Upper lobe of left lung (tissue), 6 donors: Measurements from ENCODE around the gene TMEM198. TPM values are rescaled to one million over a fixed set of nuclear protein-coding genes. Genes with fewer than 3 reads are reported as not detected.

ENCODE experiments used
- ATAC-seq, 2 donors: fragments of 200-7000 bp; cut with Tn5 transposase; one replicate each; pipeline ENCODE4 v1.9.1; 2022; ENCODE audit warnings: mild to moderate bottlenecking in 2 of 2, moderate library complexity in 2 of 2; ENCODE audit not compliant: low FRiP score in 2 of 2
- DNase-seq, 2 donors: peaks; one replicate each; pipeline ENCODE4 v3.0.0-alpha.2; 2019 to 2020
- H3K27ac ChIP-seq, 4 donors: fragments of 200-600 bp; sonication (generic); one replicate each; pipeline ENCODE4 v1.5.1; 2016 to 2019
- H3K27me3 ChIP-seq, 4 donors: fragments of 200-600 bp; sonication (generic); one replicate each; pipeline ENCODE4 v1.5.1; 2017 to 2019
- H3K36me3 ChIP-seq, 4 donors: fragments of 200-600 bp; sonication (generic); one replicate each; pipeline ENCODE4 v1.5.1; 2016 to 2019
- H3K4me1 ChIP-seq, 4 donors: fragments of 200-600 bp; sonication (generic); one replicate each; pipeline ENCODE4 v1.5.1; 2018 to 2019
- H3K4me3 ChIP-seq, 4 donors: fragments of 200-600 bp; sonication (generic); one replicate each; pipeline ENCODE4 v1.5.1; 2017 to 2019; ENCODE audit warnings: mild to moderate bottlenecking in 2 of 4, moderate library complexity in 1 of 4
- H3K9me3 ChIP-seq, 4 donors: fragments of 200-600 bp; sonication (generic); one replicate each; pipeline ENCODE4 v1.5.1; 2018 to 2019
- CTCF ChIP-seq, 6 experiments: fragments of 450-650 bp in 4 of 6; fragments of 200-600 bp in 2 of 6; sonication (generic) in 2 of 6; IDR thresholded peaks; one replicate each; pipeline ENCODE4 v1.5.1; 2016 to 2019; ENCODE audit warnings: antibody characterized with exemption in 6 of 6
- EP300 ChIP-seq, 4 donors: sonication (generic); formaldehyde crosslinking; IDR thresholded peaks; one replicate each; pipeline ENCODE4 v1.5.1; 2017; ENCODE audit warnings: antibody characterized with exemption in 4 of 4, control low read depth in 2 of 4
- POLR2A ChIP-seq, 4 donors: fragments of 450-650 bp; IDR thresholded peaks; one replicate each; pipeline ENCODE4 v1.5.1; 2016 to 2017; ENCODE audit warnings: antibody characterized with exemption in 4 of 4, mild to moderate bottlenecking in 2 of 4
- POLR2AphosphoS5 ChIP-seq, 2 donors: sonication (generic); formaldehyde crosslinking; IDR thresholded peaks; one replicate each; pipeline ENCODE4 v1.5.1; 2017; ENCODE audit warnings: antibody characterized with exemption in 2 of 2
- WGBS, 2 donors: methylation state at CpG; one replicate each; pipeline ENCODE4 v1.1.5; 2017 to 2018; 5-methylcytosine and 5-hydroxymethylcytosine counted together
- total RNA-seq, 6 donors: library from RNA; depleted of rRNA in 4 of 6; stranded (reverse); fragments of >200 nt in 4 of 6; gene quantifications; one replicate each; pipeline versions ENCODE4 v1.1.0 to v1.2.1, GENCODE V29; 2016 to 2021
- donor health status: DM: no; HTN: no; CAD: no; lungs with moderate emphysema.
- donor health status: DM: no; HTN: yes; CAD: no; lungs with severe emphysema.

Gene TMEM198
- total RNA-seq, 6 donors from 2014 or later = 1.9 to 12.6 (median 4.2) TPM

DNA sequence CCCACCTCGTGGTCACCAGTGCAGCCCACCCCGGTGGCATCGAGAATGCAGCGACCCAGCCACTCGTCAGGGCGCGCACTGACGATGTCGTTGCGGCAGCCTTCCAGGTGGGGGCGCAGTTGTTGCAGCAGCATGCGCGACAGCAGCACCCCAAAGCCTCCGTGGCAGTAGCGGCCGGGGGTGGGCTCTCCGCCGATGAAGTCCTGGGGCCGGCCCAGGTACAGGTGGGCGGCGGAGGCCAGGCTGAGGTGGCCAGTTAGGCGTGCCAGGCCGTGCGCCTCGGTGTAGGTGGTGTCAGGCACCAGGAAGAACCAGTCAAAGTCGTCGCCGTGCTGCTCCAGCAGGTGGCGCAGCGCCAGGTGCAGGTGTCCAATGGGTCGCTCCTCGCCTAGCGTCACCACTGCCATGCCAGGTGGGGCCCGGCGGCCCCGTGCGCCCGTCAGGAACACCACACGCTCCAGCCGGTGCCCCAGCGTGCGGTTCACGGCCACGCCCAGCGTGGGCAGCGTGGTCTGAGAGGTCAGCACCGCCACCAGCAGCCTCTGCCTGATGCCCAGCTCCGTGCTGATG, 2.1 kb upstream of the TMEM198 start:
- no peaks in the 10 kb centered on the region for H3K9me3 ChIP-seq
- peak overlapping the region in 3 of 4 donors; percentile 19 to 80 (median 37) for H3K4me3 ChIP-seq
- H3K27ac ChIP-seq = peak overlapping the region in 1 of 4 donors; percentile 12
- DNase-seq (peak; percentile 90 to 96), ATAC-seq (peak; percentile 14 to 44)
- H3K4me1 ChIP-seq = peaks cover 24 to 32% (median 26%) of the 10 kb centered on the region in 4 donors
- H3K36me3 ChIP-seq = peaks cover 0 to 25% (median 17%) of the 10 kb centered on the region in 4 donors
- no peaks in the 10 kb centered on the region for H3K27me3 ChIP-seq
- no peak for TF ChIP-seq POLR2A (IDR thresholded peaks at IDR 0.05)
- TF ChIP-seq CTCF (IDR thresholded peaks at IDR 0.05) = peak; percentile 83 to 99 (median 98)
- WGBS, 2 donors = 7 to 17% methylated on average over 18 to 31 of the region's 48 CpGs

GRCh38 chr2:219542931-219543595, 765 bp upstream of the TMEM198 start:
- Histone ChIP-seq H3K4me3 (peak overlapping the region; percentile 77 to 82 (median 80)), H3K9me3 (no peaks in the 10 kb centered on the region), H3K4me1 (peaks cover 24 to 32% (median 26%) of the 10 kb centered on the region in 4 donors), H3K36me3 (peaks cover 0 to 25% (median 17%) of the 10 kb centered on the region in 4 donors), H3K27me3 (no peaks in the 10 kb centered on the region), H3K27ac (peak overlapping the region; percentile 72 to 86 (median 80))
- ATAC-seq (peak; percentile 2 to 43), DNase-seq (peak in 1 of 2 donors; percentile 37)
- WGBS, 2 donors = 1% methylated on average over 13 to 16 of the region's 66 CpGs
- TF ChIP-seq POLR2AphosphoS5 (IDR thresholded peaks at IDR 0.05) (no peak), CTCF (IDR thresholded peaks at IDR 0.05) (no peak), POLR2A (IDR thresholded peaks at IDR 0.05) (no peak), EP300 (IDR thresholded peaks at IDR 0.05) (no peak)

DNA sequence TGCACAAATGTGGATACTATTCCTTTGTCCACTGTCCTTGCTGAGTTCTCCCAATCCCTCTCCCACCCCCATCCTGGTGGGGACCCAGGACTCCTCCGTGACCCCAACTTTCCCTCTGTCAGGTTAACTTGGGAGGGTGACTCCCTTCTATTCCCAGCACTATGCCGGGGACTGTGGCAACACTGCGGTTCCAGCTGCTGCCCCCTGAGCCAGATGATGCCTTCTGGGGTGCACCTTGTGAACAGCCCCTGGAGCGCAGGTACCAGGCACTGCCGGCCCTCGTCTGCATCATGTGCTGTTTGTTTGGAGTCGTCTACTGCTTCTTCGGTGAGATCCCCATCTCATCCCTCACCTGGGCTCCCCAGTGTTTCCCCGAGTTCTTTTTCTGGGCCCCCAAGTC, 739 bp downstream of the TMEM198 start:
- H3K36me3 ChIP-seq = peaks cover 0 to 16% (median 10%) of the 10 kb centered on the region in 4 donors
- H3K9me3 ChIP-seq = no peaks in the 10 kb centered on the region
- no peaks in the 10 kb centered on the region for H3K27me3 ChIP-seq
- H3K4me1 ChIP-seq = peaks cover 24 to 32% (median 26%) of the 10 kb centered on the region in 4 donors
- no peak for ATAC-seq
- DNase-seq = no peak
- TF ChIP-seq CTCF (IDR thresholded peaks at IDR 0.05) (no peak), POLR2AphosphoS5 (IDR thresholded peaks at IDR 0.05) (no peak), POLR2A (IDR thresholded peaks at IDR 0.05) (no peak), EP300 (IDR thresholded peaks at IDR 0.05) (no peak)
- H3K4me3 ChIP-seq = peak overlapping the region in 3 of 4 donors; percentile 77 to 80 (median 80)
- 48% methylated on average over 9 of the region's 9 CpGs for WGBS, 2 donors
- peak overlapping the region in 2 of 4 donors; percentile 83 to 86 for H3K27ac ChIP-seq

DNA sequence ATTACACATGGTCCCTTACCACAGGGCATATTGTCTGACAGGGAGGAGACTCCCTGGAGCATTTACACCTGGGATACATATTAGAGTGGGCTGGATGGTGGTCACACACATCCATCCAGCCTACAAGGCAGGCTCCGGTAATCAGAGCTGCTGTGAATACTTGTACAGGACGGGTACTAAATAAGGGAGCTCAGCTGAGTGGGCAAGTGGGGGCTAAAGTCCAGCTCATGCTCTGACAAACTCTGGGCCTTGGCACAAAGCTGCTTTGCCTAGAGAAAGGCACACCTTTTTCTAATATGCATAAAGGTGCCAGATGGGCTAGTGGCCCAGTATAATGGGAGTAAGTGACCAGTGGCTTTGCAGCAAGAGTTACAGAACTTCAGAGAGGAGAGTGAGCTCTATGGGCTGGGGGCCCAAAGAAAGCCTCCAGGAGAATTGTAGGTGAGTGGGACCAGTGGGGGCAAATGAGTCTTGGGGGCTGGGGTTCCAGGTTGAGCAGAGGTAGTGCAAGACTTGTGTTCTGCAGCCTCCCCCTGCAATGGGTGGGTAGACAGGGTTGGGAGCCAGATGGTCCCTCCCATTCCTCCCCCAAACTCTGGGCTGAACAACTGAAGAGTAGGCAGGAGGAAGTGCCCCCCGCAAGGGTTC, 1.6 kb downstream of the TMEM198 start:
- TF ChIP-seq POLR2AphosphoS5 (IDR thresholded peaks at IDR 0.05) = no peak
- TF ChIP-seq POLR2A (IDR thresholded peaks at IDR 0.05) = no peak
- TF ChIP-seq CTCF (IDR thresholded peaks at IDR 0.05) = no peak
- no peak for TF ChIP-seq EP300 (IDR thresholded peaks at IDR 0.05)
- Histone ChIP-seq H3K4me3 (no peak overlapping the region), H3K27me3 (no peaks in the 10 kb centered on the region), H3K4me1 (peaks cover 24 to 32% (median 26%) of the 10 kb centered on the region in 4 donors), H3K9me3 (no peaks in the 10 kb centered on the region), H3K36me3 (peaks cover 0 to 8% (median 1%) of the 10 kb centered on the region in 4 donors), H3K27ac (no peak overlapping the region)
- WGBS, 2 donors = 78 to 86% methylated on average over 3 of the region's 3 CpGs
- no peak for DNase-seq
- no peak for ATAC-seq
